PFSK-1 (cell line): Measurements from ENCODE around the gene YWHAH.

Experiments
- FOXP2 ChIP-seq: optimal IDR thresholded peaks from 2 replicates; pipeline ENCODE3; 2011; ENCODE audit warnings: borderline replicate concordance, control low read depth, inconsistent platforms; ENCODE audit not compliant: insufficient read depth; ENCODE audit errors: extremely low read length, extremely low read depth
- REST ChIP-seq, 2 experiments: IDR thresholded peaks; 2 replicates each; pipeline versions ENCODE4 v1.6.1 to v1.8.0; 2011 to 2012; ENCODE audit warnings: low read depth in 2 of 2, low read length in 2 of 2, control low read depth in 1 of 2, inconsistent platforms in 1 of 2, mild to moderate bottlenecking in 1 of 2, moderate library complexity in 1 of 2; ENCODE audit not compliant: insufficient read depth in 1 of 2

GRCh38 chr22:31998784-31999385, 54.5 kb downstream of the YWHAH start:
- TF ChIP-seq REST (IDR thresholded peaks at IDR 0.05; ENCODE audit: insufficient read depth in 1 of 2, low read depth in 2 of 2, low read length in 2 of 2) (no peak), FOXP2 (no peak)
